WTC11 (cell line): ENCODE data around the gene GNAL.

Experiments used
- CREB1 ChIP-seq: sonication (generic); formaldehyde crosslinking; IDR thresholded peaks from 2 replicates; pipeline ENCODE4 v1.8.0; 2023; ENCODE audit warnings: mild to moderate bottlenecking, missing genetic modification reagents
- MAX ChIP-seq: sonication (generic); formaldehyde crosslinking; IDR thresholded peaks from 2 replicates; pipeline ENCODE4 v1.8.0; 2022; ENCODE audit warnings: mild to moderate bottlenecking, missing genetic modification reagents
- NFYB ChIP-seq: sonication (generic); formaldehyde crosslinking; conservative IDR thresholded peaks from 2 replicates; pipeline ENCODE4 v1.8.0; 2022; ENCODE audit warnings: low read depth, missing genetic modification reagents
- PRDM15 ChIP-seq: sonication (generic); formaldehyde crosslinking; IDR thresholded peaks from 2 replicates; pipeline ENCODE4 v1.8.0; 2022; ENCODE audit warnings: missing genetic modification reagents
- PREB ChIP-seq: sonication (generic); formaldehyde crosslinking; IDR thresholded peaks from 2 replicates; pipeline ENCODE4 v1.8.1; 2022; ENCODE audit warnings: mild to moderate bottlenecking, missing genetic modification reagents, moderate library complexity, borderline replicate concordance
- TCF7 ChIP-seq: sonication (generic); formaldehyde crosslinking; IDR thresholded peaks from 2 replicates; pipeline ENCODE4 v1.8.0; 2022; ENCODE audit warnings: mild to moderate bottlenecking, low read depth, missing genetic modification reagents, moderate library complexity
- USF2 ChIP-seq: sonication (generic); formaldehyde crosslinking; IDR thresholded peaks from 2 replicates; pipeline ENCODE4 v1.8.1; 2023; ENCODE audit warnings: mild to moderate bottlenecking, missing genetic modification reagents, moderate library complexity
- TF ChIP-seq, protein P1 (sequence below): fragments of 200-600 bp; IDR thresholded peaks from 2 replicates; pipeline ENCODE4 v1.8.0; 2022; ENCODE audit warnings: antibody characterized with exemption
- TF ChIP-seq, protein P2 (sequence below): fragments of 250-450 bp; sonication (Bioruptor Pico); IDR thresholded peaks from 2 replicates; pipeline ENCODE4 v1.9.0; 2021; ENCODE audit warnings: mild to moderate bottlenecking

DNA sequence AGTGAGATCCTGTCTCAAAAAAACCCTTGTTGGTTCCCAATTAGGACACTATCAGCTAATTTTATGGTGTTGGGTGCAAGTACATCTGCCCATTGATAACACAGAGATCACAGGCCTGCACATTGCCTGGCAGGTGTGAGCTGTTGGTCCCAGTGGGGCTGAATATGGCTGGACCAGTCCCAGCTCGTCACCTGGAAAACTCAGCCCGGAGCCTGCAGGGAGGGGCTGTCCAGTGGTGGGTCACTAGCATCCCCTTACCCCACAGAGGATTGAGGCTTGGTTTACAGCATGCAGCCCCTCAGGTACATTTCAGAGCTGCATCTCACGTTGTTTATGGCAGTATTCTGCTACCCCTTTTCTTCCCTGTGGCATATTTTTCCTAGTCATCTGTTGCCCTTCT, 121.3 kb downstream of the GNAL start:
- TF ChIP-seq, protein P1, sequence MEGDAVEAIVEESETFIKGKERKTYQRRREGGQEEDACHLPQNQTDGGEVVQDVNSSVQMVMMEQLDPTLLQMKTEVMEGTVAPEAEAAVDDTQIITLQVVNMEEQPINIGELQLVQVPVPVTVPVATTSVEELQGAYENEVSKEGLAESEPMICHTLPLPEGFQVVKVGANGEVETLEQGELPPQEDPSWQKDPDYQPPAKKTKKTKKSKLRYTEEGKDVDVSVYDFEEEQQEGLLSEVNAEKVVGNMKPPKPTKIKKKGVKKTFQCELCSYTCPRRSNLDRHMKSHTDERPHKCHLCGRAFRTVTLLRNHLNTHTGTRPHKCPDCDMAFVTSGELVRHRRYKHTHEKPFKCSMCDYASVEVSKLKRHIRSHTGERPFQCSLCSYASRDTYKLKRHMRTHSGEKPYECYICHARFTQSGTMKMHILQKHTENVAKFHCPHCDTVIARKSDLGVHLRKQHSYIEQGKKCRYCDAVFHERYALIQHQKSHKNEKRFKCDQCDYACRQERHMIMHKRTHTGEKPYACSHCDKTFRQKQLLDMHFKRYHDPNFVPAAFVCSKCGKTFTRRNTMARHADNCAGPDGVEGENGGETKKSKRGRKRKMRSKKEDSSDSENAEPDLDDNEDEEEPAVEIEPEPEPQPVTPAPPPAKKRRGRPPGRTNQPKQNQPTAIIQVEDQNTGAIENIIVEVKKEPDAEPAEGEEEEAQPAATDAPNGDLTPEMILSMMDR = no peak
- TF ChIP-seq PRDM15 (CRISPR knock-in tag) = no peak
- no peak for TF ChIP-seq TCF7 (CRISPR knock-in tag)
- TF ChIP-seq USF2 (CRISPR knock-in tag) = no peak
- no peak for TF ChIP-seq PREB (CRISPR knock-in tag)
- no peak for TF ChIP-seq NFYB
- TF ChIP-seq MAX = no peak
- TF ChIP-seq, protein P2, sequence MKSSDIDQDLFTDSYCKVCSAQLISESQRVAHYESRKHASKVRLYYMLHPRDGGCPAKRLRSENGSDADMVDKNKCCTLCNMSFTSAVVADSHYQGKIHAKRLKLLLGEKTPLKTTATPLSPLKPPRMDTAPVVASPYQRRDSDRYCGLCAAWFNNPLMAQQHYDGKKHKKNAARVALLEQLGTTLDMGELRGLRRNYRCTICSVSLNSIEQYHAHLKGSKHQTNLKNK (CRISPR knock-in tag) = no peak
- no peak for TF ChIP-seq CREB1
